Amniotic epithelial cell (primary cell): ENCODE measurements around the gene SIGMAR1.
A peak's percentile ranks its signal among the peaks of the same experiment; 100 is the strongest.

Experiments used
- DNase-seq: peaks from one replicate; pipeline ENCODE4 v3.0.0-alpha.2; 2010; ENCODE audit warnings: low read depth

The SIGMAR1 gene

GRCh38 chr9:34637356-34638137 is at the start of gene SIGMAR1:
Gene SIGMAR1 (minus strand): TSS chr9:34637787. CDS start chr9:34637697, 90 bp downstream.
- peak; percentile 88 for DNase-seq

- no peak for DNase-seq
Observed at GRCh38 chr9:34686732-34687131, 49.1 kb upstream of the SIGMAR1 start.

- DNase-seq, result no peak
Observed at GRCh38 chr9:34686231-34686630, 48.6 kb upstream of the SIGMAR1 start.

GRCh38 chr9:34685591-34685990 is 48.0 kb upstream of the SIGMAR1 start:
- no peak for DNase-seq

DNA sequence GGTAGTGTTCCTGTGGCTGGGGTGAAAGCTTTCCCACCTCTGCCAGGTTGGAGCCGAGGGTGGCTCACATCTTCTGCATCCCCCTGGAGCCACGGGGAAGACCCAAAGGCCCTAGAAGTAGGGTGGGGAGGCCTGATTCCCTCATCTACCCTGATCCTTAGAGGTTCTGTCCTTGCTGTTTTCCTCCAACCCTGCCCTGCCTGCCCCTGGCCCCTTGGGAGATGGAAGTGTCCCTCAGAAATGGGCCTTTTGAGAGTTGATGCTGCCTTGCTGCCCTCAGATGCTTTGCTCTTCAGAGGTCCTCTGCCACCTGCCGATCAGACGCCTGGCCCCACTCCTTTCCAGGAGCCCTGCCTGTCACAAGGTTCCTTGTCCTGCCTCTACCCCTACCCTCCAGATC is 47.2 kb upstream of the SIGMAR1 start:
- DNase-seq, result no peak

DNA sequence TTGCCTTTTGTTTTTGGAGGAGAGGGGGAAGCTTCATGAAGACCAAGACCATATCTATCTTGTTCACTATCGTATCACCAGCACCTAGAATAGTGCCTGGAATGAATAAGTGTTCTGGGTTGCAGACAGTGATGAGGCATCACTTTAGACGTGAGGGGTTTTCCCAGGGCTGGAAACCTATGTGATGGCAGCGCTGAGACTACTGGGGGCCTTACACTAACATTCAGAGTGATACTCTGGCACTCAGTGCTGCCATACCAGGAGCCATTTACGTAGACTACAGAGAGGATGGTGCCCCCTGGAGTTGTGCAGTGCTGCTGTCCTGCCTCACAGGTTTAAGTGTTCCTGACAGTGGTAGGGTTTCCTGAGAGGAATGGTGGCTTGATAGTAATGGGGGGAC is 46.6 kb upstream of the SIGMAR1 start:
- no peak for DNase-seq

GRCh38 chr9:34675869-34676268 is 38.3 kb upstream of the SIGMAR1 start:
- peak; percentile 55 for DNase-seq

DNA sequence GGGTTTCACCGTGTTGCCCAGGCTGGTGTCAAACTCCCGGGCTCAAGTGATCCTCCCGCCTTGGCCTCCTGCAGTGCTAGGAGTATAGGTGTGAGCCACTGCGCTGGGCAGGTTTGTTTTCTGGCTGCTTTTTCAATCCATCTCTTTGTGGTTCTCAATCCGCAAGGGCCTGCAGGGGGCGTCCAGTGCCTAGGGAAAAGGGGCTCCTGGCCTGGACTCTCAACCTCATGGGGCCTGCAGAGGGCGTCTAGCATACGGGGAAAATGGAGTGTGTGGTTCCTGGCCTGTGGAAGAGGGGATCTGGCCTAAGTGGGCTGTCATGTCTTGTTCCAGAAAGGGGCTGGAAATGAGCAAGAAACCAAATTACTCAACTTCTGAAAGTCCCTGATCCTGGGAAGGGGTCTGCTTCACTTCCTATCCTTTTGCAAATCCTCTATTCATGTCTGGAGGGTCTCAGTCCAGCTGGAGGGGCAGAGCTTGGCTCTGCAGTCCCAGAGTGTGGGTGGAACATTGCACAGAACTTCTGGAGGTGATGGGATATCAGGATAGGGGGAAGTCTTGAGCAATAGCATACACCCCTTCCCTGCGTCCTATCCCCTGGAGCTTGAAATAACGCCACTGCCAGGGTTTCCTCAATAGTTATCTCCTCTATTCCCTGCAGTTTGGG is 37.6 kb upstream of the SIGMAR1 start:
- DNase-seq, result peak; percentile 58

- DNase-seq, result no peak
Observed at GRCh38 chr9:34674440-34674839, 36.9 kb upstream of the SIGMAR1 start.

DNA sequence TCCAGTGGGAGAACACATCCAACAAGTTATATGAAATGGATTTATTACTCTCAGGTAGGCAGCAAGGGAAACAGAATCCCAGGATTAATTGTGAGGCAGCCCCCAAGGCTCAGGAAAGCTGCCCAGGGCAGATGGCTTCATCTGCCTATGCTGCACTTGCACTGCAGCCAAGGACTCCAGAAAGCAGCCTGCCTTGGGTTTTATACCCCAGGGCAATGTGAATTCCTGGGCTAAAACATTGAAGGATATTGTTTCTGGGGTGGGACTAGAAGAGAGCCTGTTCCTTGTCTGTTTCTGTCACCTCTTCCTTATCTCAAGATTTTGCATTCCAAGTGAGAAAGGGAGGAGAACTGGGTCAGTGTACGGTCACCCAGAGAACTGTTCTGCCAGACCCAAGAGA is 33.7 kb upstream of the SIGMAR1 start:
- no peak for DNase-seq

GRCh38 chr9:34669809-34670562 is 32.4 kb upstream of the SIGMAR1 start:
- DNase-seq, result no peak

GRCh38 chr9:34665381-34666250 is 28.0 kb upstream of the SIGMAR1 start:
- DNase-seq, result peak; percentile 93

- DNase-seq, result no peak
Observed at GRCh38 chr9:34665067-34665380, 27.4 kb upstream of the SIGMAR1 start.

DNA sequence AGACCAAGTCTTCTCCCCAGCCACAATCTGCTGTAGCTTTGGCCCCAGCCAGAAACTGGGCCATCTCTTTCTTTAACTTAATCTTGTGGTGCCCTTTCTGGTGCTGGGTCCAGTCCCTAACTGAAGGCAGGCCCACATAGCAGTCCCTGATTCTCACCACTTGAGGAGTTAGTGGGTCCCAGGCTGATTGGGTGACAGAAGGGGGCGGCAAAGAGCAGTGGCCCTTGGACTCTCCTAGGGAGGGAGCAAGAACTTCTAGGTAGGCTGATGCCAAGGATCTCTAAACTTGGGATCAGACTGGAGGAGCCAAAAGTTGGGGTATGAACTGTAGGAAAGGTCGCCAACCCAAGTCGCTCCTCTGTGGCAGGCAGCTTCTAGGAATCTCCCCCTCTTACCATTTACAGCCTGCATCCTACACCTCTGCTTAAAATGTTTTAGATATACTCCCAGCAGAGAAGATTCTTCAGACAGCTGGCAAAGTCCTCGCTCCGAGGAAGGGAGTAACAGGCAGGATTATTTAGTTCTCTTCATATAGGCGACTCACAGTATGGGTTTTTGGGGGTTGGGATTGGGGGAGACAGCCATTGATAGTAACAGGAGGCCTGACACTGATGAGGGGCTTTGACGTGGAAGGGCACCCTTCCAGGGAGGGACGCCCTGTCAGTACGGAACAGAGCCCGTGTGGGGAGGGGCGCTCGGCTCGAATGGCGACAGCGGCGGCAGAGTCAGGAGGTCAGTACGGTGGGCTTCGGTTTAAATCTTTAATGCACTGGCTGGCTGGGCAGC is 26.9 kb upstream of the SIGMAR1 start:
- peak; percentile 67 for DNase-seq

GRCh38 chr9:34663303-34663605 is 25.7 kb upstream of the SIGMAR1 start:
- DNase-seq, result no peak

DNA sequence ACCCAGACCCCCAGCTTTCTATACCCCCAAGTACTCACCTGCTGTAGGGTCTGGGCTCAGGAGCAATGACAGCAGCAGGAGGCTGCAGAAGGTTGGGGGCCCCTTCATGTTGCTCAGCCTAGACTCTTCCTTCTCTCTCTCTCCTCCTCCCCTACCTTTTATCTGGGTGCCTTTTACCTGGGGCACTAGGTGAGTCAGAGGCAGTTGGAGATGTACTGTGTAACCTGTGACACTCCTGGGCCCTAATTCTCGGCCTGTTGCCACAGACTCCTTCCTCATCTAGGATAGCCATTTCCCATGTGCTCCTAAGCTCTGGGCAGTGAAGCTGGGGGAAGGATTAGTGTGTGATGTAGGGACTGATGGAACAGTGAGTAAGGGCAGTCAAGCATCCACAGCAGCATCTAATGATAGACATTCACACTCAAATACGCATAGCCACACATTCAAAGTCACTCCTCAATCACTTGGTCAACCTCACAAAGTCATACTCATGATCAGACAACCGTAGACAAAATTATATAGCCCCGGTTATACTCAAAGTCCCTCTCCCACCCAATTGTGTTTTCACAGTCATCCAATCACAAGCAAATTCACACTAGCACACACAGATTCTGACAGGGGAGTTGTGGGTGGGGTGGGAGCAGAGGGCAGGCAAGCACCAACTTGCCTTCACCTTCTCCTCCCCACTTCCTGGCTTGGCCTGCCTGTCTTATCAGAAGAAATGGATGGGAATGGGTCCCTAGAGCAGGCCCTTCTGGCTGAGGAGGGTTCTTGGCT is 25.1 kb upstream of the SIGMAR1 start, which contains the start of gene CCL27:
Gene CCL27, minus strand, starts transcription at position 132 of the 777 bp plus-strand sequence. Its CDS starts 24 bp downstream, at position 108.
- no peak for DNase-seq

DNA sequence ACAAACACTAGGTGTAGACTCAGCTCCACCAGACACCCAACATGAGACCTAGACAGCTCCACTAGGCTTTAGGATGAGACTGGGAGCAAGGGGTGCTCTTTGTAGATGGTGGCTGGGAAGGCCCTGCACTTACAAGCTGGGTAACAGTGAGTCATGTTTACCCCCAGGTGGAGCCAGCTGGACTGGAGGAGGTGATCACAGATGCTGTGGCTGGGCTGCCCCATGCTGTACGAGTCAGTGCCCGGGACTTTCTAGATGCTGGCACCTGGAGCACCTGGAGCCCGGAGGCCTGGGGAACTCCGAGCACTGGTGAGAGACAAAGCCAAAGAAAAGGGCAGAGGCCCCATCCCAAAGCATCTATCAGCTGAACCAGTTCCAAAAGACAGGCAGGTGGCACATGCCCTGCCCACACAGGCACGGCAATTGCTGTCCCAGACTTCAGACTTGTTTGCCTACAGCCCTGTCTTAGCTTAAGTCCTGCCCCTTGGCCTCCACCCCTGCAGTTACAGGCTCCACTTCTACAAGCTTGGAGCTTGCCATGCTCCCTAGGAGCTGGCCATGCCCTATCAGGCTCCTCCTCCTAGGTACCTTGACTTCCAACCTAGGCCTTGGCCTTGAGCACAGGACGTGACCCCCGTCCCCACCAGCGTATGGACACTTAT is 22.1 kb upstream of the SIGMAR1 start:
- DNase-seq, result no peak

- no peak for DNase-seq
Observed at GRCh38 chr9:34658461-34658860, 20.9 kb upstream of the SIGMAR1 start.

DNA sequence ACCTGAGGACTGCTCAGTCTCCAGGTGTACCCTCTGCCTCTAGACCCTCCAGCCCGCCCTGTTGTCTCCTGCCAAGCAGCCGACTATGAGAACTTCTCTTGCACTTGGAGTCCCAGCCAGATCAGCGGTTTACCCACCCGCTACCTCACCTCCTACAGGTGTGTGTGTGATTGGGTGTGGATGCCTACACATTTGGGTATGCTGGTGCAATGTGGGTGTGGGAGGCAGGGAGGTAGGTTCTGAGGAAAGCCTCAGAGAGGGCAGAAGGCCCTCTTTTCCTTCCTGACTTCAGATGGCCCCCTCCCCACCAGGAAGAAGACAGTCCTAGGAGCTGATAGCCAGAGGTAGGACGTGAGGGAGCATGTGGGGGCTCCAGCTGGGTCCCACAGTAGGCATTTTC is 19.4 kb upstream of the SIGMAR1 start:
- no peak for DNase-seq

DNA sequence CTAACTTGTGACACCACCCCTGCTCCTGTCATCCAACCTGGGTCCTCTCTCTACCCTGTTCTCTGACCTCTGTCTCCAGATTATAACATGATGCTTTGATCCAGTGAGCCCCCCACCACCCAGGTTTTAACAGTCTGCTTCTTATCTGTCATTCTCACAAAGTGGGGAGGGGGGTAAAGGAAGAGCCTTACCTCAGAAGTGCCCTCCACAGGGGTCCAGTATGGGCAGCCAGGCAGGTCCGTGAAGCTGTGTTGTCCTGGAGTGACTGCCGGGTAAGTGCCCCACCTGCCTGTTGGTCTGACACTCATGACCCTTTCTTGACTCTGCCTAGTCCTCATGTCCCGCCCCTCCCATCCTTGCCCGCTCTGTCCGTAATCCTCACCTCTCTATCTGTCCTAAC is 17.8 kb upstream of the SIGMAR1 start:
- no peak for DNase-seq
